ENCODE data around the gene TLDC2.
"Not testable (repeated sequence)": the region's sequence is repeated elsewhere in the genome, so short reads cannot be mapped to it uniquely, and the experiment has no call there.

The TLDC2 gene

GRCh38 chr20:36865861-36866149 lies 10.1 kb upstream of the TLDC2 start:
- Mint-ChIP-seq H3K4me1 (peaks cover 5% of the 10 kb centered on the region), H3K27ac (ENCODE audit: low read depth) (no peak overlapping the region), H3K4me3 (peak overlapping the region; percentile 23), H3K9me3 (no peaks in the 10 kb centered on the region), H3K36me3 (ENCODE audit: insufficient read depth) (peaks cover 1% of the 10 kb centered on the region), H3K27me3 (peaks cover 16% of the 10 kb centered on the region)
- DNase-seq (ENCODE audit: low spot score in 2 of 2) (no peak), ATAC-seq (replicated peaks; ENCODE audit: extremely low read depth, poor library complexity, severe bottlenecking) (no peak)

- ATAC-seq (replicated peaks; ENCODE audit: extremely low read depth, poor library complexity, severe bottlenecking) (no peak), DNase-seq (ENCODE audit: low spot score in 2 of 2) (no peak)
- H3K27me3 Mint-ChIP-seq, result peaks cover 16% of the 10 kb centered on the region
- H3K4me3 Mint-ChIP-seq, result peak overlapping the region; percentile 23
- peaks cover 1% of the 10 kb centered on the region for H3K36me3 Mint-ChIP-seq (ENCODE audit: insufficient read depth)
- no peak overlapping the region for H3K27ac Mint-ChIP-seq (ENCODE audit: low read depth)
- peaks cover 5% of the 10 kb centered on the region for H3K4me1 Mint-ChIP-seq
- H3K9me3 Mint-ChIP-seq, result no peaks in the 10 kb centered on the region
Measured at GRCh38 chr20:36866164-36866563, 9.8 kb upstream of the TLDC2 start.

- no peaks in the 10 kb centered on the region for H3K9me3 Mint-ChIP-seq
- ATAC-seq (replicated peaks; ENCODE audit: extremely low read depth, poor library complexity, severe bottlenecking), result no peak
- H3K4me3 Mint-ChIP-seq, result no peak overlapping the region
- H3K27ac Mint-ChIP-seq (ENCODE audit: low read depth), result no peak overlapping the region
- peaks cover 16% of the 10 kb centered on the region for H3K27me3 Mint-ChIP-seq
- no peak for DNase-seq (ENCODE audit: low spot score in 2 of 2)
- peaks cover 1% of the 10 kb centered on the region for H3K36me3 Mint-ChIP-seq (ENCODE audit: insufficient read depth)
- H3K4me1 Mint-ChIP-seq, result peaks cover 5% of the 10 kb centered on the region
Measured at GRCh38 chr20:36866681-36867495, 9.1 kb upstream of the TLDC2 start.

GRCh38 chr20:36871640-36872570 lies 4.0 kb upstream of the TLDC2 start:
- H3K36me3 Mint-ChIP-seq (ENCODE audit: insufficient read depth), result no peaks in the 10 kb centered on the region
- no peaks in the 10 kb centered on the region for H3K4me1 Mint-ChIP-seq
- H3K9me3 Mint-ChIP-seq, result no peaks in the 10 kb centered on the region
- no peaks in the 10 kb centered on the region for H3K27me3 Mint-ChIP-seq
- ATAC-seq (replicated peaks; ENCODE audit: extremely low read depth, poor library complexity, severe bottlenecking) (no peak), DNase-seq (ENCODE audit: low spot score in 2 of 2) (no peak)
- no peak overlapping the region for H3K4me3 Mint-ChIP-seq
- no peak overlapping the region for H3K27ac Mint-ChIP-seq (ENCODE audit: low read depth)

GRCh38 chr20:36872852-36873251 lies 3.1 kb upstream of the TLDC2 start:
- Mint-ChIP-seq H3K9me3 (no peaks in the 10 kb centered on the region), H3K4me1 (no peaks in the 10 kb centered on the region), H3K4me3 (no peak overlapping the region), H3K27me3 (no peaks in the 10 kb centered on the region), H3K36me3 (ENCODE audit: insufficient read depth) (no peaks in the 10 kb centered on the region), H3K27ac (ENCODE audit: low read depth) (no peak overlapping the region)
- DNase-seq (ENCODE audit: low spot score in 2 of 2), result no peak
- ATAC-seq (replicated peaks; ENCODE audit: extremely low read depth, poor library complexity, severe bottlenecking), result no peak

- no peaks in the 10 kb centered on the region for H3K4me1 Mint-ChIP-seq
- DNase-seq (ENCODE audit: low spot score in 2 of 2), result no peak
- H3K9me3 Mint-ChIP-seq, result no peaks in the 10 kb centered on the region
- H3K4me3 Mint-ChIP-seq, result no peak overlapping the region
- no peak overlapping the region for H3K27ac Mint-ChIP-seq (ENCODE audit: low read depth)
- no peaks in the 10 kb centered on the region for H3K27me3 Mint-ChIP-seq
- no peaks in the 10 kb centered on the region for H3K36me3 Mint-ChIP-seq (ENCODE audit: insufficient read depth)
- no peak for ATAC-seq (replicated peaks; ENCODE audit: extremely low read depth, poor library complexity, severe bottlenecking)
Measured at GRCh38 chr20:36873498-36874189, 2.3 kb upstream of the TLDC2 start.

- H3K27ac Mint-ChIP-seq (ENCODE audit: low read depth); H3K4me3 Mint-ChIP-seq; H3K4me1 Mint-ChIP-seq; H3K36me3 Mint-ChIP-seq (ENCODE audit: insufficient read depth); H3K9me3 Mint-ChIP-seq; DNase-seq (ENCODE audit: low spot score in 2 of 2); H3K27me3 Mint-ChIP-seq; ATAC-seq (replicated peaks; ENCODE audit: extremely low read depth, poor library complexity, severe bottlenecking): not testable (repeated sequence)
Measured at GRCh38 chr20:36875093-36875492, 845 bp upstream of the TLDC2 start.

GRCh38 chr20:36876473-36876833 lies 515 bp downstream of the TLDC2 start:
- H3K27ac Mint-ChIP-seq (ENCODE audit: low read depth), result no peak overlapping the region
- H3K27me3 Mint-ChIP-seq, result no peaks in the 10 kb centered on the region
- H3K9me3 Mint-ChIP-seq, result no peaks in the 10 kb centered on the region
- DNase-seq (ENCODE audit: low spot score in 2 of 2) (no peak), ATAC-seq (replicated peaks; ENCODE audit: extremely low read depth, poor library complexity, severe bottlenecking) (no peak)
- H3K36me3 Mint-ChIP-seq (ENCODE audit: insufficient read depth), result no peaks in the 10 kb centered on the region
- no peaks in the 10 kb centered on the region for H3K4me1 Mint-ChIP-seq
- no peak overlapping the region for H3K4me3 Mint-ChIP-seq

GRCh38 chr20:36878941-36879340 lies 3.0 kb downstream of the TLDC2 start:
- ATAC-seq (replicated peaks; ENCODE audit: extremely low read depth, poor library complexity, severe bottlenecking), result no peak
- H3K27me3 Mint-ChIP-seq, result no peaks in the 10 kb centered on the region
- no peak overlapping the region for H3K4me3 Mint-ChIP-seq
- no peaks in the 10 kb centered on the region for H3K4me1 Mint-ChIP-seq
- H3K36me3 Mint-ChIP-seq (ENCODE audit: insufficient read depth), result no peaks in the 10 kb centered on the region
- H3K27ac Mint-ChIP-seq (ENCODE audit: low read depth), result no peak overlapping the region
- no peaks in the 10 kb centered on the region for H3K9me3 Mint-ChIP-seq
- DNase-seq (ENCODE audit: low spot score in 2 of 2), result no peak

- no peak overlapping the region for H3K4me3 Mint-ChIP-seq
- no peak for DNase-seq (ENCODE audit: low spot score in 2 of 2)
- no peaks in the 10 kb centered on the region for H3K27me3 Mint-ChIP-seq
- H3K9me3 Mint-ChIP-seq, result no peaks in the 10 kb centered on the region
- peak overlapping the region; percentile 36 for H3K27ac Mint-ChIP-seq (ENCODE audit: low read depth)
- no peak for ATAC-seq (replicated peaks; ENCODE audit: extremely low read depth, poor library complexity, severe bottlenecking)
- no peaks in the 10 kb centered on the region for H3K36me3 Mint-ChIP-seq (ENCODE audit: insufficient read depth)
- peaks cover 3% of the 10 kb centered on the region for H3K4me1 Mint-ChIP-seq
Measured at GRCh38 chr20:36880741-36881250, 4.9 kb downstream of the TLDC2 start.

GRCh38 chr20:36881331-36881730 lies 5.4 kb downstream of the TLDC2 start:
- no peak for ATAC-seq (replicated peaks; ENCODE audit: extremely low read depth, poor library complexity, severe bottlenecking)
- peaks cover 6% of the 10 kb centered on the region for H3K4me1 Mint-ChIP-seq
- DNase-seq (ENCODE audit: low spot score in 2 of 2), result no peak
- H3K27ac Mint-ChIP-seq (ENCODE audit: low read depth), result peak overlapping the region; percentile 36
- no peaks in the 10 kb centered on the region for H3K9me3 Mint-ChIP-seq
- no peaks in the 10 kb centered on the region for H3K27me3 Mint-ChIP-seq
- no peaks in the 10 kb centered on the region for H3K36me3 Mint-ChIP-seq (ENCODE audit: insufficient read depth)
- H3K4me3 Mint-ChIP-seq, result no peak overlapping the region

GRCh38 chr20:36881888-36882287 lies 6.0 kb downstream of the TLDC2 start:
- H3K27ac Mint-ChIP-seq (ENCODE audit: low read depth), result no peak overlapping the region
- H3K4me1 Mint-ChIP-seq, result peaks cover 10% of the 10 kb centered on the region
- H3K27me3 Mint-ChIP-seq, result no peaks in the 10 kb centered on the region
- ATAC-seq (replicated peaks; ENCODE audit: extremely low read depth, poor library complexity, severe bottlenecking) (no peak), DNase-seq (ENCODE audit: low spot score in 2 of 2) (no peak)
- no peak overlapping the region for H3K4me3 Mint-ChIP-seq
- no peaks in the 10 kb centered on the region for H3K9me3 Mint-ChIP-seq
- peaks cover 1% of the 10 kb centered on the region for H3K36me3 Mint-ChIP-seq (ENCODE audit: insufficient read depth)
